ENCODE measurements around the gene DIAPH3.
"Not testable (repeated sequence)": the region's sequence is repeated elsewhere in the genome, so short reads cannot be mapped to it uniquely, and the experiment has no call there.

The DIAPH3 gene

DNA sequence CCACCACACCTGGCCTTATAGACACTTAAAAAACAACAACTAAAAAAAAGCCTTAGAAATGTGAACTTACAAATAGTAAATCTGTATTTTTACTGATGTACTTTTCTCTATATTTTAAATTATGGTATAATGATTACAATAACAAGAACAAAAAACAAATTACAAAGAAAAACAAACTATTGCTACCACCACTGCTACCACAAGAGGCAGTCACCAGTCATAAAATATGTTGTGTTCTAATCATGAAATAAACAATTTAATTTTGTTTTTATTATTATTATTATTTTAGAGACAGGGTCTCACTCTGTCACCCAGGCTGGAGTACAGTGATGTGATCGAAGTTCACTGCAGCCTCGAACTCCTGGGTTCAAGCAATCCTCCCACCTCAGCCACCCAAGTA lies 72.2 kb downstream of the DIAPH3 start:
- DNase-seq: no peak

DNA sequence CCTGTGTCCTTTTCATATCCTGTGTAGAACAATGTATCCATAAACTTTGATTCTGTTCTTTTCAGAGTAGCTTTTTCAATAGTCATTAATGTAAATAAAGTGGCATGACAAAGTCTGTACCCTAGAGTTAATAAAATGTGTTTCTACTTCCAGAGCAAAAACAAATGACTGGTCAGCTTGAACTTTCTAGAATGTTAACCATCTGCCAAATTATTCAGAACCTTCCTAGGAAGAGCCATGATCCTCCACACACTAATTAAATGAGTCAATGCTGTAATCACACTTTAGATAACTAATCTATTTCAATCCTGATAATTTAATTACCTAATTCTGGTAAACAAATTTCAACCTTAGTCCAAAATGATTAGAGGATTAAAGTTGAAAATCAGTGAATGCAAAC lies 73.2 kb downstream of the DIAPH3 start:
- DNase-seq: no peak

DNA sequence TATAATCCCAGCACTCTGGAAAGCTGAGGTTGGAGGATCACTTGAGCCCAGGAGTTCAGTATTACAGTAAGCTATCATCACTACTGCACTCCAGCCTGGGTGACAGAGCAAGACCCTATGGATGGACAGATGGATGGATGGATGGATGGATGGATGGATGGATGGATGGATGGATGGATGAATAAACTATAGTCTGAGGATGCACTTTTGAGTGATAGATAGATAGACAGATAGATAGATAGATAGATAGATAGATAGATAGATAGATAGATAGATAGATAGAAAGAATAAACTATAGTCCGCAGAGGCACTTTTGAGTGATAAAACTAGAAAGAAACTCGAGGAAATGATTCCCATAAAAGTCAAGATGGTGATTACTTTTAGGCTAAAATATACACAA lies 79.9 kb downstream of the DIAPH3 start:
- not testable (repeated sequence) for DNase-seq

DNA sequence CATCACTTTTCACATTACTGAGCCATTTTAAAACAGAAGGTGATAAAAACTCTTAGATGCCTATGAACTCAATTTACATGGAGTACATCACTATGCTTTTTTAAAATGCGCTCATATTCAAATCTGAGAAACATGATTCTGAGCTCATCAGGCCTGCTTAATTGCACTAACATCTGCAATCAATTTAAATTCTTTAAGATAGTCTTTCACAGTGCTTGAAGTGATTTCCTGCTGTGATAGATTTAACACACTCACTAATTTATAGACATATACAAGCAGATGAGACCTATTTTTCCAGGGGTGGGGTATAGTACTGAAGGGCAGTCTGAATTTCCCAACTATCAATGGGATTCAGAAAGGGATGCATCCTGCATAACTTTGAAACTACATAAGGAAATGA lies 82.9 kb downstream of the DIAPH3 start:
- DNase-seq: no peak

DNA sequence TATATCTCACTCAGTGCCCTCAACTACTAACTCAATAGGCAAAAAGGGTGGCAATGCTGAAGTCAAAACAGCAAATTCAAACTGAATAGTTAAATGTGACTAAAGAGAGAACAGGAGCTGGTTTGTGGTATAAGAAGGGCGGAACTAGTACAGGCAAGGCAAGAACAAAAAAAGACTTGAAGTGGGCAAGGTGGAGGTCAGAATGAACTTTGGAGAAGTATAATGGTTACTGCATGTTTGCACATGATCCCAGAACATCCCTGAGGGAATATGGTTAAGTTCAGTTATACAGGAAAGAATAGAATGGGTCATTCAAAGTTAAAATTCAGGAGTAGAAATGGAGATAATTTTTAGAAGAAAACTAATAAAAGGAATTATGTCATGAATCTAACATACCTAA lies 85.5 kb downstream of the DIAPH3 start:
- no peak for DNase-seq

DNA sequence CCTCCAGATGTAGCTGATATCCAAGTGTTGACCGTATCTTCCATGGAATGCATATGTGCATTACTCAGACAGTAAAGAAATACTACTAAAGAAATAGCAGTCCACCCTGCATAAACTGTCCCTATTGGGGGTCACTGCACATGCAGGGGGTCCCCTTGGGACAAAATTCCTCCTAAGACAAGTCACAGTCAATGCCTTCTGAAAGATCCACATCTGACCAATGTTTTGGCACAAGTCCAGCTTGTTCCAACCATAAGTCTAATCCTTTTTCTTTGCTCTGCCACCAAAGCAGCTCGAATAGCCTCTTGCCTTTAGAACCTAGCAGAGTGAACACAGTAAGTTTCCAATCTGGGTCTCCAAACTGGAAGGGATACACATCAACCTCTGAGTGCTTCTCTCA lies 87.9 kb downstream of the DIAPH3 start:
- no peak for DNase-seq

DNA sequence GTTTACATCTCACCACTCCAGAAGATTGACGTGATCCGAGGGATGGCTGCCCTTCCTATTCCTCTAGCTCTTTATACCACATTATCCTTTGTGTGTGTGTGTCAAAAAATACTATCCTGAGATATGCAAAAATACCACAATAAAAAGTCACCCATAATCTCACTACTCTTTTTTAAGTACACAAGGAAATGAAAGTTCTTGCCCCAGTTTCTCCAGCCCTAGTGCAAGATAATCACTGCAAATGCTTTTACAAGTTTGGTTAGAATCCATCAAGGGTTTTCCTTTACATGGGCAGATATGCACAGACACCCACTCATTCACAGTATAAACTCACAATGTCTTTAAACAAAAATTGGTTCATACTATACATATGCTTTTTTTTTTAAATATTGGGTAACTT lies 89.3 kb downstream of the DIAPH3 start:
- no peak for DNase-seq

DNA sequence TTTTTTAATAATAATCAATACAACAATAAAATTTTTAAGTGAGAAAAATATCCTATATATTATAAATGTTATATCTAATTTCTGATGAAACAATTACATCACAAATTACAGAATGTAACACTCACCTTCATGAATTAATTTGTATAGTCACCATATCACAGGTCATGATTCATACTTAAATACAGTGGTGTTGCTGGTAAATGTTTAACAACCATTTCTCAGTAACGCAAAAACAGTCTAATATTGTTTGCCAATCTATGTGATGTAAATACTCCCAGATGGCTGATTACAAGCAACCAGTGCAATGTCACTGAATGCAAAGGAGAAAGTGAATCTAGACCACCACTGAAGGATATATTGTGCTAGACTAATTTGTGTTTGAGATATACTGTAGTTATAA lies 97.5 kb downstream of the DIAPH3 start:
- DNase-seq: no peak

DNA sequence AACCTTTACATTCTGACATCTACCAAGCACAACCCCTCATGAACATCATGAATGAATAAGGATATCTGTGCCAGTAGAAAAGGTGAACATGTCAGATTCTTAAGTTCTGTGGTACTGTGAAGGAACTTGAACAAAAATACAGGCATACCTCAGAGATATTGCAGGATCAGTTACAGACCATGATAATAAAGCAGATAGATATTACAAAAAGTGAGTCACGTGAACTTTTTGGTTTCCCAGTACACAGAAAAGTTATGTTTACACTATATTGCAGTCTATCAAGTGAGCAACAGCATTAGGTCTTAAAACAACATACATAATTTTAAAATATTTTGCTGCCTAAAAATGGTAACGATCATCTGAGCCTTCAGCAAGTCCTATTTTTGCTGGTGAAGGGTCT lies 101.2 kb downstream of the DIAPH3 start:
- DNase-seq: no peak

DNA sequence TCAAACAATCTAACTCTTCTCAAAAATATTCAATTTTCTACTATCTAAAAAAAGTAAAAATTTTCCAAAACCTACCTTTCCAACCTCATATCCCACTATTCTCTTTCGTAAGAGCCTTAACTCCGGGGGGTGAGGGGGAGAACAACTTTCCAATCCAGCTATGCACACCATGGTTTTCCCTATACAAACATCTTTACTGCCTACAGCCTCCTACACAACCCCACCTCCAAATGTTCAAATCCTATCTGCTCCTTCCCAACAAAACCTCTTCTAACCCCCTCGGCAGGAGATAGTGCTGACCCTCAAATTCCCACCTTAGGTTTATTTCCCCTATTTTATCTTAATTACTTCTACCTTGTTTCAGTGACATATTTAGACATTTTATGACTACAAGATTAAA lies 102.0 kb downstream of the DIAPH3 start:
- no peak for DNase-seq

DNA sequence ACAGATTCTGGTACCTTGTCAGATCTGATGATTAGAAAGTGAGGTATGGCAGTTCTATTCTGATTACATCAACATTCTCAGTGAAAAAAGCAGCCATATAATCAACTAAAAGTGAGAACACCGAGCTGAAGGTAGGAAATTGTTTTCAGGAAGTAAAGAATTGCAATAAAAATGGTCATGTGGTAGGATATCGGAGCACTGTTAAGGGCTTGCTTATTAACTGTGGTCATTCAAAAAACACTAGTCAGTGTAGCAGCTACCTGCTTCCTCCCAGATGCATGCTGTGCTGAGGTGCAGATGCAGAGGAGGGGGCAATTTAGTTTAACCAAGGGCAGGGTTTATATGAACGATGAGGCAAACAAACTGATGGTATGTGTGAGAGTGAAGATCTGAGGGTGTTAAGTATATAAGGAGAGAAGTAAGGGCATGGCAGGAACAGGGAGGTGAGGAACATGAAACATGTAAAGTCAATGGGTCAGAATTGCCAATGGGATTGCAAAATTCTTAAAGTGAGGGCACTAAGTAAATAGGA lies 111.9 kb downstream of the DIAPH3 start:
- DNase-seq: no peak

DNA sequence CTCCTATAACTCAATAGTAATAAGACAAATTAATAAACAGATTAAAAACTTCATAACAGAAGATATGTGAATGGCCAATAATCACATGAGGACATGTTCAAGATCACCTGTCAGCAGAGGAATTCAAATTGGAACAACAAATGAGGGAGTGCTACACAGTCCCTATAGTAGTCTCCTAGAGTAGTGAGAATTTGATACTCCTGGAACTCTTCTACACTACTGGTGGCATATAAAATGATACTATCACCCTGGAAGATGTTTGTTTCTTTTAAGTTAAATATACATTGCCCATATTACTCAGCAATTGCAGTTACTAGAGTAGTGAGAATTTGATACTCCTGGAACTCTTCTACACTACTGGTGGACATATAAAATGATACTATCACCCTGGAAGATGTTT lies 115.4 kb downstream of the DIAPH3 start:
- not testable (repeated sequence) for DNase-seq

DNA sequence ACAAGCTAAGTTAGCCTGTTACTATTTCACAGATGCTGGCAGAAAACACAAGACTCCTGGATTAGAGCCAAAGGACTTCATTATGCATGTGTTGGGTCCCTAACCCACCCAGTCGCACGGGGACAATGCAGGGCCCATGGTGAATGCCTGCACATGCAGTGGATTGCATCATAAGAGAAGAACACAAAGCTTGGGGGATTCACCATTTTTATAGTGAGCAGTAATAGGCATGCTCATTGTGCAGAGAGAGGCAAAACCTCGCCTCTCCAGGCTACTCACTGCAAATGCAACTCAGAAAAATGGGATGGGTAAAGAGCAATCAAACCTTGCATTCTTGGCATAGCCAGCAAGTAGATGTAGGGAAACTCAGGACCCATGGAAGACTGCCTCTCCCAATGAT lies 115.8 kb downstream of the DIAPH3 start:
- peak; percentile 20 for DNase-seq

DNA sequence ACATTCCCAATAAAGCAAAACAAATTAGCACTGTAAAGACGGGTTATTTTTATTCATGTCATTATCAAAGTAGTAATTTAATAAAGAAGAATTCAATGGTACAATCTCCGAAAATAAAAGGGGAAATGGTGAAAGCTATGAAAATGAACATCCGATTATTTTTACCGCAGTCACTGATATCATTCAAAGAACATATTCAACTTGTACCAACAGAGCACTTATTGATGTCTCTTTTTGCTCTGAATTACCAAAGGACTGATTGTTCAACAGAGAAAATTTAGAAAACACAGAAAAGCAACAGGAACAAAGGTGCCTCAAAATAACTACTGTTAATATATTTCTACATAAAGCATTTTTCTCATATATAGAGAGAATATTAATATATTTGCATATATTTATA lies 119.4 kb downstream of the DIAPH3 start:
- no peak for DNase-seq

DNA sequence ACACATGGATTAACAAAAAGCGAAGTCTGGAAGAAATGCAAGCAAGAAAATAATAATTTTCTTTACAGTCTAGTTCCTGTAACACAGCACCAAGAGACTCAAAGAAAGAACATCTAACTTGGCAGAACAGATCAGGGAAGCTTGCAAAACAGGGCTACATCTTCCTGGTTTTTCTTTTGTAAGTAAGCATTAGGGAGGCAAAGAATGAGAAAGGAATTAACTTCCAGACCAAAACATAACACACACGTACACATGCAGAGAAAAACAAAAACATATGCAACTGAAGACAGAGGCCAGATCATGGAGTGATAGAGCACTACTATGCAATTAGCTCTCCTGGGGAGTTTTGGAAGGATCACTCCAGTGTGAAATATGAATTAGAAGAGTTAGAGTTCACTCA lies 120.5 kb downstream of the DIAPH3 start:
- DNase-seq: no peak

DNA sequence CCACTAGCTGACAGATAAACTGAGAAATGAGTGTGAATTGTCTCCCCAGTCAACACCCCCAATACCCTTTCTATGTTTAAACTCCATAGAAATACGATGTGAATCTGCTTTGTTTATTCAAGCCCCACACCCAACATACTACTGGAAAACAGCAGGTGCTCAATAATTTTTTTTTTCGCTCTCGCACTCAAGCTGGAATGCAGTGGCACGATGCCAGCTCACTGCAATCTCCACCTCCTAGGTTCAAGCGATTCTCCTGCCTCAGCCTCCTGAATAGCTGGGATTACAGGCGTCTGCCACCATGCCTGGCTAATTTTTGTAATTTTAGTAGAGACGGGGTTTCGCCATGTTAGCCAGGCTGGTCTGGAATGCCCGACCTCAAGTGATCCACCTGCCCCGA lies 123.1 kb downstream of the DIAPH3 start:
- peak; percentile 39 for DNase-seq

DNA sequence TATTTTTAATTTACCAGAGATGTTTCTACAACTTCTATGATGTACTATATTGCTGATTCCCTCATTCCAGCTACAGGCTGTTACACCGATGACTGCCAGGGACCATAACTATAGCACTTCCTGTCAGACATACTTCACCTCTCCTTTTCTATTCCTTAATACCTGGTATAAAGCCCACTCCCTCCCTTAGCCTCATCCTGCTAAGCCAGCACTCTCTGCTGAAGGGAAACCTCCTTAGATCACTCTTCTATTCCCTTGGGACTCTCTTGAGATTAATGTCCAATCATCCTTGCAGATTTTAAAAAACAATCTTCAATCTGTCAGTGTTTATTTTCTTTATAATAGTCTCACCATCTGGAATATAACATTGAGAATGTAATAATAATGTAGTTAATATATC lies 127.9 kb downstream of the DIAPH3 start:
- peak; percentile 73 for DNase-seq

DNA sequence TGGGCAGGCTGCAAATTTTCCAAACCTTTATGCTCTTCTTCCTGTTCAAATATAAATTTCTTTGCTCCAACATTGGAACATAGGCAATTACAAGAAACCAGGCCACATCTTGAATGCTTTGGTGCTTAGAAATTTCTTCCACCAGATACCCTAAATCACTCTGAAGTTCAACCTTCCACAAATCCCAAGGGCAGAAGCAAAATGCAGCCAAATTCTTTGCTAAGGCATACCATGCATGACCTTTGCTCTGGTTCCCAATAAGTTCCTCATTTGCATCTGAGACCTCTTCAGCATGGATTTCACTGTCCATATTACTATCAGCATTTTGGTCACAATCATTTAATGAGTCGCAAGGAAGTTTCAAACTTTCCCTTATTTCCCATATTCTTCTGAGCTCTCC lies 130.9 kb downstream of the DIAPH3 start:
- DNase-seq: no peak

DNA sequence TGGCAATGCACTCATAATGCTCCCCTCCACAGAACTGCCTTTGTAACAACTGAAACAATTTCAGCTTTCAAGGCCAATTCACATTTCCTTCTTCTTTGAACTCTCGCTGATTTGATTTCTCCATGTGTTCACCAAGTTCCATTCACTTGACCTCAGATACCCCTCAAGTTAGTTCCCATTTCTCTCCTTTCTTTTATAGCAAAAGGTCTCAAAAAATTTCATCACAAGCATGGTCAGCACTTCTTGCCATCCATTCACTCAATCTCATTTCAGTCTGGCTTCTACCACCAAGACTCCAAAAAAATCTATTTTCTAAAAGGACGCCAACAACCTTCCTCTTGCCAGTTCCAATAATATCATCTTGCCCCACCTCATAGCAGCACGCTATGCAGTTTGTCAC lies 135.7 kb downstream of the DIAPH3 start:
- DNase-seq: no peak

DNA sequence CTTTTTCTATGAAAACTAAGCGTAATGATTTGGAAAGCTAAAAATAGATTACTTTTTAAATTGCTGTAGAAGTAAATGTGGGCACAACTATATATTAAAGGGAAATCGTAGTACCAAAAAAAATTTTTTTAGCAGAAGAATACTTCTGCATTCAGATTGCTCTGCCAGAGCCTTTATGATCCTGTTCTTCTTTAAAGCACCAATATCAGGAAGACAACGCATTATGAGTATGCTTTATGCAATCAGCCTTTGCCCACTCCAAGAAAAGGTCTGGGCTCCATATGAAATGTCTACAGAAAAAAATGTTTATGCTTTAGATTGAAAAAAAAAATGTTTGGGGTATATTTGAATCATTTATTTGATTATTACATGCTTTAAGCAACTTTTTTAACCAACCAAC lies 137.4 kb downstream of the DIAPH3 start:
- no peak for DNase-seq

DNA sequence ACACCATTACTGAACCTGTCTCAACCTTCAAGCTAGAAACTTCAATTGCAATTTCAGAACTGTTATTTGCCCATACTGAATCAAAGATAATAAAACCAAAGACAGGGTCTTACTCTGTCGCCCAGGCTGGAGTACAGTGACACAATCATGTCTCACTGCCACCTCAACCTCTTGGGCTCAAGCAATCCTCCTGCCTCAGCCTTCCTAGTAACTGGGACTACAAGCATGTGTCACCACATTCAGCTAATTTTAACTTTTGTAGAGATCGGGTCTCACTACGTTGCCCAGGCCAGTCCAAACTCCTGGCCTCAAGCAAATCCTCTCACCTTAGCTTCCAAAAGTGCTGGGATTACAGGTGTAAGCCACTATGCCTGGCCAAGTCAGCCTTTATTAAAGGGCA lies 143.4 kb downstream of the DIAPH3 start:
- no peak for DNase-seq

DNA sequence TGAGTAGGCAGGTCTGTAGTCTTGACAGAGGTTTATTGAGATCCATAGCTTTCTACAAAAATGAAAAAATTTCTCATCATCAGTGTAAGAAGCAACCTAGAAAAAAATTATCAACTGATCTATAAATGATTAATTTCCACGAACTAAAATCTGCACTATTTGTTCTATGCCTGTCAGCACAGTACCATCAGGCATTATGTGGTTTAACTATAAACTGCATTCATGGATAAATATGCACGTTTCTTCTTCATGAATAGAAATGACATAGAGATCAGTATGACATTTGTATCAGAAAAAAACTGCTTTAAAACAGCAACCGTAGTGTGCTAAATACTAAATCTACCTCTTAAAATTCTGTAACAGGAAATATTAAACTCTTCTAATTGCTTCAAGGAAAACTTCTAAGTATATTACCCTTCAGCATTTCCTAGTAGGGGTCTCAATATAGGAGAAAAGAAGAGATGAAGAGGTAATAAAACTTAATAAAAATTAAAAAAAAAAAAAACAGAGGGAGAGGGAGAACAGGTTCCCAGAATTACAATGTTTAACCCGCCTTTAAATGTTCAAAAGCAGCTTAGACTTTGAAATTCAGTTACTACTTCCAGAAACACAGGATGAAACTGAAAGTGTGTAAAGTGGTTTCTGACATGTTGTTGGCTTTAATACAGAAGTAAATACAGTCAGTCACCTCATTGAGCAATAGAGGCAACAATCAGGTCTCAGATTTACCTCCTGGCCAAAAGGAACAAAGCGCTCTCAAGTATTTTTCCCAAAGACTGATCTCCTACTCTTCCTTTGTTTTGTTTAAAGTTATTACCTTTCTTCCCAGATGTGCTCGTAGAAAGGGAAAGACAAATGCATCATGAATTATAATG lies 144.4 kb downstream of the DIAPH3 start:
- no peak for DNase-seq

DNA sequence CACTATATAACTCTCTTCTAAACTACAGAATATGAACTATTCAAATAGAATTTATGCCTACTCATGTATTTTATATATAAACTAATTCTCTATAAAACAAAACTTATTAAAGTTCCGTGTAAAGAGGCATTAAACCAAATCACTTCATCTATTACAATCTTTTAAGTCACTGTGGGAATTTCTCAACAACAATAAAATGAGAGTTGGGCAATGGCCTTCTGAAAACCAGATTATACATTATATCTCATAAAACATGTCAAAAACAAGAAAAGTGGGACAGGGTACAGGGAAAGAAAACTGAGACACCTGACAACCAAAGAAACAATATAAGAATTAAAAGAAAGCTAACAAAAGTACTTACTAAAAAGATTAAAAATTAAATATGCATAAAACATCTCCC lies 145.2 kb downstream of the DIAPH3 start:
- DNase-seq: no peak

DNA sequence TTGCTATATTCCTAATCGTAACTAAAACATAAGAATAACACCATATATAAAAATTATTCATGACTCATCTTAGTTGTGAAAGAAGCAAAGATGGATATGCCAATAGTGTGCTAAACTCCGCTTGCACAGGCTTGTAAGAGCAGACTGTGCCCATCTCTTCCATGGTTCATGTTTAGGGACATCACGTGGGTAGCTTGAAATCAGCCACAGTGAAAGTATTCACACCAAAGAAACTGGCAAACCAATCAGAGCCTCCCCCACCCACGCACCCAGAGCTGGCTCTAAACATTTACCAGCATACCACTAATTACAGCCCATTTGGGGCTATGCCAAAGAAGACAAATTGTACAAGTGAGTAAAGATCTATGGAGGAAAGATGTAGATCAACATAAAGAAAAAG lies 147.5 kb downstream of the DIAPH3 start:
- no peak for DNase-seq

DNA sequence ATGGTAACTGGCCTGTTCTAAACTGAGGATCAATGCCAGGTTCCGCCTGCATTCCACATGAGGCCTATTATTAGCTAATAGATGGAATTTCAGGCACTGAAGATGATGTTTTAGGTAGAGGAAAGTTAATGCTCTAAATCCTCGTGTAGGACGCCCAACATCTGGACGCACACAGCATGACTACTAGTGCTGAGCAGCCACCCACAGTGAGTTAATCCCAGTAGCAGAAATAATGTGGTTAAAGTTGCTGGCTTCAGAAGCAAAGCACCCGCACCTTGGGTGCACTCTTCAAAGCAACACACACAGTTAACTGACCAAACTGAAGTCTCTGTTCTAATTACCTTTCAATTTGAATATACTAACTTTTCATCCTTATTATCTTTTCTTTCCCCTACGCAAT lies 150.6 kb downstream of the DIAPH3 start:
- no peak for DNase-seq

Data from NCI-H2171 treated with DMSO at 0.1 percent for 48 hours (cell line).